ELR (cell line): ENCODE results near the gene STPG1.

Source experiments
- DNase-seq: peaks from one replicate; pipeline ENCODE4 v3.0.0-alpha.2; 2015; ENCODE audit warnings: low read depth

Gene STPG1

GRCh38 chr1:24341260-24341659 lies 72.3 kb downstream of the STPG1 start:
- no peak for DNase-seq

GRCh38 chr1:24340770-24341169 lies 72.8 kb downstream of the STPG1 start:
- no peak for DNase-seq

GRCh38 chr1:24339996-24340395 lies 73.6 kb downstream of the STPG1 start:
- DNase-seq: no peak

- no peak for DNase-seq
Measured at GRCh38 chr1:24338447-24338846, 75.1 kb downstream of the STPG1 start.

GRCh38 chr1:24337455-24337854 lies 76.1 kb downstream of the STPG1 start:
- no peak for DNase-seq

- no peak for DNase-seq
Measured at GRCh38 chr1:24336075-24336474, 77.5 kb downstream of the STPG1 start.

- DNase-seq: no peak
Measured at GRCh38 chr1:24331961-24332673, 81.5 kb downstream of the STPG1 start.

- peak; percentile 22 for DNase-seq
Measured at GRCh38 chr1:24329797-24330543, 83.6 kb downstream of the STPG1 start.

- no peak for DNase-seq
Measured at GRCh38 chr1:24329331-24329730, 84.3 kb downstream of the STPG1 start.

GRCh38 chr1:24327891-24328290 lies 85.7 kb downstream of the STPG1 start:
- DNase-seq: no peak

GRCh38 chr1:24327486-24327885 lies 86.1 kb downstream of the STPG1 start:
- DNase-seq: no peak

- DNase-seq: no peak
Measured at GRCh38 chr1:24325587-24326449, 87.8 kb downstream of the STPG1 start.

- DNase-seq: no peak
Measured at GRCh38 chr1:24324903-24325302, 88.7 kb downstream of the STPG1 start.

- no peak for DNase-seq
Measured at GRCh38 chr1:24323281-24323680, 90.3 kb downstream of the STPG1 start.

GRCh38 chr1:24322470-24323177 lies 91.0 kb downstream of the STPG1 start:
- no peak for DNase-seq

GRCh38 chr1:24321697-24322469 lies 91.7 kb downstream of the STPG1 start:
- DNase-seq: peak; percentile 89

GRCh38 chr1:24321126-24321525 lies 92.5 kb downstream of the STPG1 start:
- DNase-seq: no peak

- no peak for DNase-seq
Measured at GRCh38 chr1:24319962-24320361, 93.6 kb downstream of the STPG1 start.

GRCh38 chr1:24319312-24319863 lies 94.2 kb downstream of the STPG1 start, which contains the start of gene GRHL3:
Gene GRHL3, plus strand, starts transcription at chr1:24319357. Its CDS starts 195 bp downstream, at chr1:24319552.
- DNase-seq: no peak

- no peak for DNase-seq
Measured at GRCh38 chr1:24318615-24319311, 94.8 kb downstream of the STPG1 start.
